GM18868 (cell line): Measurements from ENCODE around the gene CRYBA2.

ENCODE experiments used
- ATAC-seq: cut with Tn5 transposase; IDR thresholded peaks from one replicate; pipeline ENCODE4 v1.9.1; 2021; ENCODE audit warnings: mild to moderate bottlenecking, moderate library complexity; ENCODE audit not compliant: unreplicated experiment

The CRYBA2 gene

GRCh38 chr2:219024059-219024458 is 30.8 kb upstream of the CRYBA2 start:
- no peak for ATAC-seq

DNA sequence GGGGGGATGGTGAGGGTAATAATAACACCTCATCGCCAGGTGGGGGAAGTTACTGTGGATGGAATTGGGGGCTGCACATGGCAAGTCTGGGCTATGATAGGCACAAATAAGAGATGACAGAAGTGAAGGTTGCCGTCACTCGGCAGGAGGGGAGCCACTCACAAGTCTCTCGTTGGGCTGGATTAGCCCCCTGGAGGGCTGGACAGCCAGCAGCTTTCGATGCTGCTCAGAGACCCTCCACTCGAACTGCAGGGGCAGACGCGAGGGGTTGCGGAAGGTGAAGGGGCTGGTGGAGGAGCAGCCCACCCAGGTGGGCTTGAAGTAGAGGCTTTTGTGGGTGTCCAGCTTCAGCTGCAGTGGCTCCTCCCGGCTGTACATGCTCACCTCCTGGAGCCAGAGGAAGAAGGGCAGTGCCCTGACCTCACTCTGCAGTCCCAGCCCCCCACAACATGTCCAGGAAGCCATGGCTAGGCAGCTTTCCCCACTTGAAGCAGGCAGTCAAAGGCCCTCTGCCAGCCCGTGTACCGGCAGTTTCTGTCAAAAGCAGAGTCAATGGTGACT is 29.9 kb upstream of the CRYBA2 start:
- ATAC-seq = no peak

DNA sequence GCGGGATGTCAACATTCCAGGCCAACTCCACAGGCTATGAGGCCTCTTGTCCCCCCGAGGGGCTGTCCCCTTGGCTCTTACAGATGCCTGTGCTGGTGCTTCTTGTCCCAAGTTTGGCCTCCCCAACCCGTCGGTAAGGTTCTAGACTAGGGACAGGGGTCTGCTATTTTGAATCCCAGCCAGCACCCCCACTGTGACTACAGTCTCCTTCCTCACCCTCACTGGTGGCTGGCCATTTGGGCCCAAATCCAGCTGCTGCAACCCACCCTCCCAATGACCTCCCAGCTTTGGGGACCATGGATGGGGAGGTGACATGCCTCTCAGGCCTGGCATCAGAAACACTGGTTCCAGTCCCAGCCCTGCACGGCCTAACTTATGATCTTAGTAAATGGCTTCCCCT is 29.4 kb upstream of the CRYBA2 start:
- ATAC-seq = no peak

GRCh38 chr2:219022041-219022440 is 28.8 kb upstream of the CRYBA2 start:
- ATAC-seq = no peak

DNA sequence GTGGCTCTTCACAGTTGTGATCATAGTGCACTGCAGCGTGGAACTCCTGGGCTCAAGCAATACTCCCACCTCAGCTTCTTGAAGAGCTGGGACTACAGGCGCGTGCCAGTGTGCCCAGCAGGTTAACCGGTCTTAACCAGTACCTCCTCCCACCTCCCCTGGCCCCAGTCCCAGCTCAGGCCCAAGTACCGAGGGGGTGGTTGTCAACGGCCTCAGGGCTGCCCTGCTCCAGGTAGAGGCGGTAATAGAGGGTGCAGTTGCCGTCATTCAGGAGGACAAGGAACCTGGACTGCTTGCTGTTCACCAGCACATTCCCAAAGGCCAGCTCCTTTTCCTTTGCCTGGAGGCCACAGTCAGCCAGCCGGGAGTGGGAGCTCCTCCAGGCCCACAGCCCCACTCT is 28.4 kb upstream of the CRYBA2 start:
- no peak for ATAC-seq

DNA sequence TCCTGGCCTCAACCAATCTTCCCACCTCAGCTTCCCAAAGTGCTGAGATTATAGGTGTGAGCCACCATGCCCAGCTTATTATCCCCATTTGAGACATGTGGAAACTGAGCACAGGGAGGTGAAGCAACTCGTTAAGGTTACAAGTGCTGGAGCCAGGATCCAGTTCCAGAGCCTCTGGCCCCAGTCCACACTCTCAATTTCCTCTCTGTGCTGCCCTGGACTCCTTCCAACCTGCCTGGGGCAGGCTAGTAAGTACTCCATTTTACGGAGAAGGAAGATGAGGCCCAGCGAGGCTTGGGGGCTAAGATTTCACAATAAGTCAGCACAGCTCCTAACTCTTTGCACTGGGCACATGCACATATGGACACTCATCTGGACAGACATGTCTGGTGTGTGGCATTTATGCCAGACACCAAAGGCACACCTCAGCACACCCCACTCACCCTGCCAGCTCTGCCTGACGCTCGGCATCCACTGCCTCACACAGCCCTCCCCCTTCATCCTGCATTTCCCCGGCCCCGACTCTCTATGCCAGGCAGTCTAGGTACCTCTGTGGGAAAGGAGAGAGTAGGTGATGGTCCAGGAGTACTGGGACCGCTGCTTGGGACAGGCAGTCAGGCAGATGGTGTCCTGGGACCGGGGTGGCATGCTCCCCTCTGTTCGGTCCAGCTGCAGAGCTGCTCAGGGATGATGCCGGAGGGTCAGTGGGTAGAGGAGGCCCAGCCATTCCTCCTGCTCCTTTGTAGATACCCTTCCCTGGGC is 27.6 kb upstream of the CRYBA2 start:
- ATAC-seq = no peak

DNA sequence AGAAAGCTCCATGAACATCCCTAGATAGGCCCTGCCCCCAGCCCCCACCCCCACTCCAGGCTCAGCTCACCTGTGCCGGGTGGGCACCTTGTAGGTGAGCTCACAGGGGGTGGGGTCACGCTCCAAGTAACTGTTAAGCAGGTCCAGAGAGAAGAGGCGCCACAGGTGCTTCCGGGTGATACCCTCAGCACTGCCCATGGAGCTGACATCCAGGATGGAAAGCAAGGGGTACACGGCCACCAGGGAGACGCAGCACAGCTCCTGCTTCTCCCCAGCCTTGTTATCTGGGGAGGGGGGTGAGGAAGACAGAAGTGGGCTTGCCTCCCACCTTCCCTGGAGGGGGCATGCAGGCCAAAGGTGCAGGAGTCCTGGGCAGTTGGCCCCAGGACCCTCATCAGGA is 26.2 kb upstream of the CRYBA2 start:
- no peak for ATAC-seq

DNA sequence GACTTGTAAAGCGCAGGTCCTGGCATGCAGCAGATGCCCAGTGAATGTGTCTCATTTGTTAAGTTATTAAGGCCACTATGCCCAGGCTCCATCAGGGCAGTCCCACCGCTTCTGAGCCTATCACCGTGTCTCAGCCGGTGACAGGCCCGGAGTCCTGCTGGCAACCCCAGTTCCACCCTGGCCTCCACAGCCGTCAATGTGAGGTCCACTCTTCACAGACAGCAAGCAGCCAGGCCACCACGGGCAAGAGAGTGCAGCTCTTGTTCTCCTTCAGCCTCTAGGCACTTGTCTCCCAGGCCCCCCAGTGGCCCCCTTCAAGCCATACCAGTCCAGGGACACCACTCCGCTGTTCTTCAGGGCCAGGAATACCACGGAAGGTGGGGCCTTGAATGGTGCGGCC is 25.5 kb upstream of the CRYBA2 start:
- no peak for ATAC-seq

GRCh38 chr2:219018286-219018685 is 25.1 kb upstream of the CRYBA2 start:
- ATAC-seq = no peak

DNA sequence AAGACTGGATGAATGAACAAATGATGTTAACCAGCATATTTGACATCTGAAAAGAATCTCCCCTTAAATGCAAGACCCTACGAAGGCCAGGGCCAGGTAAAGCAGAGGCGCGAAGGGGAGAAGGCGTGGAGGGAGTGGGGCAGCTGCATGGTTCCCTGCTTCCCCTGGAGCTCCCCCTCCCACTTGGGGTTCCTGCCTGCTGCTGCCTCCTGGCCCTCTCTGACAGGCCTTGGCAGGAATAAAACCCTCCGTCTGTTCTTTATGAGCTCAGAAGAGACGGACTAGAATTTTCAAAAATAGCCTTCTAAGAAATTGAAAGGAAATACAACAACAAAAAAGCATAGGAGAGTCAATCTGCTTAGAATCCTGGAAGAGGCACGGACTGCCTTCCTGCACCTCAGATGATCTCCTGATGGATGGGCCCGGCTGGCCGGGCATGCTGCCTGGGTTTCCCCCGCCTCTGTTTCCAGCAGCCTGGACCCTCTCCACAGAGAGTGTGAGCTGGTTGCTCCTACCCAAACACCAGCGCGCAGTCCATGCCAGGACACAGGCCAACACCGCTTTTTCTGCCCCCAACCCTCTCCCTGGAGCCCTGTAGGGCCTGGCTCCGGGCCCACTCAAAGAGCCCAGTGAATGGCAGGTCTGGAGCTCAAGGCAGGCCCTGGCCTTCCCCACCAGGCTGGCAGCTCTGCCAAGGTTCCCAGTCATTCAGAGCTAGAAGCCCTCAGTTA is 24.1 kb upstream of the CRYBA2 start:
- no peak for ATAC-seq

DNA sequence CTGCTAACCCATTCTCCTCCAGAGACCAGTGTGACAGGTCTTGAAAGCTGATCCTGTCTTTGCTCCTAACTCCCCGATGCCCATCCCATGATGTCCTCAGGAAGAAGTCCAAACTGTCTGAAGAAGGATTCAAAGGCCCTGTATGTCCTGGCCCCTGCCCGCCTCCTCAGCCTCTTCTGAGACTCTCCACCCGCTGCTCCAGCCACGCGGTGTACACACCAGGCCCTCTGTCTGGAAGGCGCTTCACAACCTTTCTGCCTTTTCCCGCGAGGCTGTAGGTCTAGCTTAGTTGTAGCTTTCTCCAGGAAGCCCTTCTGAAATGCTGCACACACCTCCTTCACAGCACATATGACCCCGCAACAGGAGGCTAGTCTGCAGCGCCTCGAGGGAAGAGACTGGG is 23.5 kb upstream of the CRYBA2 start:
- ATAC-seq = no peak

DNA sequence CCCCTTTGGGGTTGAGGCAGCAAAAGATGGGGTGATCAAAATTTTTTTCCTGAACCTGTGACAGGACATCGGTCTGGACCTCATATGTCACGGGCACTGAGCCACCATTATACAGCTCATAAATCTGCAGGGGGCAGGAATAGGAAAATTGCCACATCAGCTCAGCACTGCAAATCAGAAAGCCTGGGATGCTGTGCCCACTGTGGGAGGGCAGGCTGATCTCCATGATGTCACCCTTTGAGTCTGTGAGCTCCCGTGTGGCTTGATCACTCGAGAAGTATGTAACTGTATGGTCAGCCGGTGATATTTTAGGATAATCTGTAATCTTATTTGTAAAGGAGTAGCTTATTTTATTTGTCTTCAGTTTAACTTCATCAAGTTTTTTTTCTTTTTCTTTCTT is 17.7 kb upstream of the CRYBA2 start:
- no peak for ATAC-seq

GRCh38 chr2:219010162-219010756 is 17.0 kb upstream of the CRYBA2 start:
- peak; percentile 52 for ATAC-seq

- no peak for ATAC-seq
These were observed 16.1 kb upstream of the CRYBA2 start for GRCh38 chr2:219009294-219009693.

DNA sequence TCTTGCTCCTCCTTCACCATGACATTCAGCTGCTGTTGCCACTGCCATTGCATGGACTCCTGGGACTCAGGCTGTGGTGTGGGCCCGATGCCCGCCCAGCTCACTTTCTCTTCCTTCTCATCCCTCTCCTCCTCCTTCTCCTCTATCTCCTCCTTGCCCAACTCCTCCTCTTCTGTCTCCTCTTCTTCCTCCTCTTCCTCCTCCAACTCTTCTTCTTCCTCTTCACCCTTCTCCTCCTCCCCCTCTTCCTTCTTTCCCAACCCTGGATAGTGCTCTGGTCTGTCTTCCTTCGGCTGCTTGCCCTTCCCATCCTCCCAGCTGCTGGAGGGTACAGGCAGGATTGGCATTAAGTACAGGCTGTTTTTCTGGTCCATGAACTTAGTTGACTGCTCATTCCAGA is 10.8 kb upstream of the CRYBA2 start:
- ATAC-seq = no peak

DNA sequence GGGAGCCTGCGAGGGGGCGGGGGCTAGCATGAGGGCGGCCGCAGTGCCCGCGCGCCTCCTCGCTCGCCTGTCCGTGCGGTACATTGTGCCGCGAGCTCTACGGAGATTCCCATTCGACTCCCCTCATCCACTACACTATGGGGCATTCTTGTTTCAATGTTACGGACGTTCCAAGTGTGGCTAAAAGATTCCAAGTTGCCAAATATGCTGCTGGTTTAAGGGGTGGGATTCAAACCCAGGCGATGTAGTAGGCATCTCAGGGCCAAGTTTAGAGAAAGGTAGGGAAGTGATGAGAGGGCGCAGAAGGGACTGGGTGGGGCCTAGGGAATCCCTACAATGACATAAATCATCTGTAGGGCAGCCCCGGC is 10.0 kb upstream of the CRYBA2 start:
- no peak for ATAC-seq

DNA sequence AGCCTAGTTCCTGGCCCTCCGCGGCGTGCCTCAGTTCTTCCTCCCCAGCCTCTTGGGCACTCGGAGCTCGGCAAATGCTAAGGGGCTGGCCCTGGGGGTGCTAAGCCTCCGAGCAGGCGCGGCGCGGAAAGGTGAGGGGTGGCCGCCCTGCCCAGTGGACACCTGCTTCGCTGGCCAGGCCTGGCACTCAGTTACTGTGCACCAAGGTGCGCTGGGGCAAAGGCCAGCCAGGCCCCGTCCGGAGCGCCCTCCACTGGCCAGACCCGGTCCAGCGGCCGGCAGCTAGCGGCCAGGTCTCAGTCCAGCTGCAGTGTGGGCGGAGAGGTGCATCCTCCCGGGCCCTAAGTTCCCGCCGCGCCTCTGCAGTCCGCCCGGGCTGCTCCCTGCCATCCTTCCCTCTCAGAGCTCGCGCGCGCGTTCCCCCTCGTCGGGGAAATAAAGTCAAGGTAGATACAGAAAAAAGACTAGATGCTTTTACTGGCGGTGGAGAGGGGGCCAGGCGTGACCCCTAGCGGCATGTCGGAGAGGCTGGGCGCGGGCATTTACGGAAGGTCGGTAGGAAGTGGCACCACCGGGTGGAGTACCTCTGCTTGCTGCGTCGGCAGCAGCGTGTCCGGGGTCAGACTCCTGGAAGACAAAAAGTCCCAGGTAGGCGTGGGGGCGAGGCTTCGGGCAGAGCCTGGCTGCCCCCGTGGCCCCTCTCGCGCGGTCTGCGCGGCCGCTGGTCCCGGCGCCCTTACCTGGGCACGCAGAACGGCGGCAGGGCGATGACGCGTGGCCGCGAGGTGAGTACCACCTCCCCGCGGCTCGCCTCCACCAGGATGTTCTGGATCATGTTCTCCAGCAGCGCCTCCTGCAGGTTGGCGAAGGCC is 9.4 kb upstream of the CRYBA2 start:
- no peak for ATAC-seq

DNA sequence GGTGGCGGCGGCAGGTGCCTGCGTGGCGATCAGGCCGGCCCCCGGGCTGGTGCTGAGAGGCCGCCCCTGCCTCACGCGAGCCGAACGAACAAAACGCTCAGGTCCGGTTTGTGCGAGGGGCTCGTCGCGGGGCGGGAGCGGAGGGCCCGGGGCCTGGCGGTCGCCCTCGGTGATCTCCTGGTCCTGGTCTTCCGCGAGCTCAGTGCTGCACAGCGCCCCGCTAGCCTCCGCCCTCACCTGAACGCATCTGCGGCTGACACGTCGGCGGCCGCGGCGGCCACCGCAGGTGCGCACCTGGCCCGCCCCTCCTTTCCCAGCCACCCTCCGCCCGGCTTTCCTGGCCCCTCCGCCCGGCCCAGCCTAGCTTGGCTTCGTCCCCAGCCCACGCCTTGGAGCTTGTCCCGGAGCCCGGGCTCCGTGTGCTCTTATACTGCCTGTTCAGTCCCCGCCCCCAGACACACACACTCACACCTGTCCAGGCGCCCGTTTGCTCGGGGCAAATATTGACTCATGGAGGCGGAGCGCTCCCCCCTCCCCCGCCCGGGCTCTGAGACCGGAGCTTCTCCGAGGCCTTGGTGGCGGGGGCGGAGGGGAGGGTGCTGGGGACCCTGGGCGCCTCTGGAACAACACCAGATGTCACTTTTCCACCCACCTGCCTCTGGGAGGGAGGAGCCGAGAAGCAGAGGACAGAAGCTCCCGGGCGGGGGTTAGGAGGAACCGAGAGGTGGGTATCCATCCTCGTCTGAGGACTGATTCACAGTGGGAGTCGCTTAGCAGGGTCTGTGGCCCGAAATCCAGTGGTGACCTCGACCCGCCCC is 8.6 kb upstream of the CRYBA2 start:
- ATAC-seq = no peak

DNA sequence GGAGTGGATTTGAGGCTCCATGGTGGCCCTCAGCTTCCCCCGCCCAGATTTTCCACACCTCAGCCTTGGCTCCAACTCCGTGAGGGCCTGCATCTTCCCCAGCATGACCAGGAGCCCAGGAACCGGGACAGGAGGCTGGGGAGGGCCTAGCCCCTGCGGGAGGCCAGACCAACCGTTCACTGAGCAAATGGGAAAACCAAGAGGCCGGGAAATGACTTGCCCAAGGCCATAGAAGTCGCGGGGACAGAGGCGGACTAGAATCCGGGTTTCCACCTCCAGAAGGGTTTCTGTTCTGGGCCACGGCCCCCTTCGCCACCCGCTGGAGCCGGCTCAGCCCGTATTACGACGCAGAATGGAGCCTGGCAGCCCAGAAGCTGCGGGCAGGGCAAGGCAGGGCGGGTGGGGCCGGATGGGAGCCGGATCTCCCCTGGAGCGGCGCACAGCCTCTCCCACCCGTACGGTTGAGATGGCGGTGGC is 7.9 kb upstream of the CRYBA2 start:
- no peak for ATAC-seq

DNA sequence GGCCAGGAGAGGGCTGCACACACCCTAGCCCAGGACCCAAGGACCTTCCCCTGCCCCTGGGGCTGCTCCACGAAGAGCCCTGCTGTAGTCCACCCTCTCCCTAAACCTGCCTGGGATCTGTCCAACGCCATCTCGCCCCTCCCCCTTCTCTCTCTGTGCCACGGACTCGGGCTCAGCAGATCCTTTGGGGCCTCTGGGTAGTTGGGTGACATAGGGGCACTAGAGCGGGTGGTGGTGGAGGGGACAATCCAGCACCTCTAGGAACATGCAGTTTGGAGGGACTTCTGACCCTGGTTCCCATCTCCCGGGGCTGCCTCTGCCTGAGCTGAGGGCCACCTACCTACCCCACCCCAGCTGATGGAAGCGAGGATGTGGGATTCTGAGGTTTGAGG is 7.3 kb upstream of the CRYBA2 start:
- no peak for ATAC-seq
